LNCaP clone FGC (cell line): ENCODE results near the gene EMSY.
A peak's percentile ranks its signal among the peaks of the same experiment; 100 is the strongest.
"Not testable (repeated sequence)": the region's sequence is repeated elsewhere in the genome, so short reads cannot be mapped to it uniquely, and the experiment has no call there.

Source experiments
- DNase-seq: peaks from one replicate; pipeline ENCODE4 v3.0.0-alpha.2; 2011; ENCODE audit warnings: low read depth
- H3K4me3 ChIP-seq: 2 replicates; pipeline ENCODE4 v1.5.1; 2011; ENCODE audit warnings: mild to moderate bottlenecking, low read depth, low read length, control low read depth
- TF ChIP-seq, protein P1 (sequence below): IDR thresholded peaks from 2 replicates; pipeline ENCODE4 v1.5.1; 2012; ENCODE audit warnings: mild to moderate bottlenecking; ENCODE audit not compliant: control insufficient read depth, insufficient read depth; ENCODE audit errors: extremely low read depth

The EMSY gene

GRCh38 chr11:76592961-76593360 lies 148.1 kb downstream of the EMSY start:
- TF ChIP-seq, protein P1, sequence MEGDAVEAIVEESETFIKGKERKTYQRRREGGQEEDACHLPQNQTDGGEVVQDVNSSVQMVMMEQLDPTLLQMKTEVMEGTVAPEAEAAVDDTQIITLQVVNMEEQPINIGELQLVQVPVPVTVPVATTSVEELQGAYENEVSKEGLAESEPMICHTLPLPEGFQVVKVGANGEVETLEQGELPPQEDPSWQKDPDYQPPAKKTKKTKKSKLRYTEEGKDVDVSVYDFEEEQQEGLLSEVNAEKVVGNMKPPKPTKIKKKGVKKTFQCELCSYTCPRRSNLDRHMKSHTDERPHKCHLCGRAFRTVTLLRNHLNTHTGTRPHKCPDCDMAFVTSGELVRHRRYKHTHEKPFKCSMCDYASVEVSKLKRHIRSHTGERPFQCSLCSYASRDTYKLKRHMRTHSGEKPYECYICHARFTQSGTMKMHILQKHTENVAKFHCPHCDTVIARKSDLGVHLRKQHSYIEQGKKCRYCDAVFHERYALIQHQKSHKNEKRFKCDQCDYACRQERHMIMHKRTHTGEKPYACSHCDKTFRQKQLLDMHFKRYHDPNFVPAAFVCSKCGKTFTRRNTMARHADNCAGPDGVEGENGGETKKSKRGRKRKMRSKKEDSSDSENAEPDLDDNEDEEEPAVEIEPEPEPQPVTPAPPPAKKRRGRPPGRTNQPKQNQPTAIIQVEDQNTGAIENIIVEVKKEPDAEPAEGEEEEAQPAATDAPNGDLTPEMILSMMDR = no peak
- H3K4me3 ChIP-seq = no peak overlapping the region
- no peak for DNase-seq

DNA sequence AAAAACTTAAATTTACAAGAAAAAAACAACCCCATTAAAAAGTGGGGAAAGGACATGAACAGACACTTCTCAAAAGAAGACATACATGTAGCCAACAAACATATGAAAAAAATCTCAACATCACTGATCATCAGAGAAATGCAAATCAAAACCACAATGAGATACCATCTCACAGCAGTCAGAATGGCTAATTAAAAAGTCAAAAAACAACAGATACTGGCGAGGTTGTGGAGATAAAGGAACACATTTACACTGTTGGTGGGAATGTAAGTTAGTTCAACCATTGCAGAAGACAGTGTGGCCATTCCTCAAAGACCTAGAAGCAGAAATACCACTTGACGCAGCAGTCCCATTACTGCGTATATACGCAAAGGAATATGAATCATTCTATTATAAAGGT lies 150.3 kb downstream of the EMSY start:
- not testable (repeated sequence) for DNase-seq, H3K4me3 ChIP-seq

DNA sequence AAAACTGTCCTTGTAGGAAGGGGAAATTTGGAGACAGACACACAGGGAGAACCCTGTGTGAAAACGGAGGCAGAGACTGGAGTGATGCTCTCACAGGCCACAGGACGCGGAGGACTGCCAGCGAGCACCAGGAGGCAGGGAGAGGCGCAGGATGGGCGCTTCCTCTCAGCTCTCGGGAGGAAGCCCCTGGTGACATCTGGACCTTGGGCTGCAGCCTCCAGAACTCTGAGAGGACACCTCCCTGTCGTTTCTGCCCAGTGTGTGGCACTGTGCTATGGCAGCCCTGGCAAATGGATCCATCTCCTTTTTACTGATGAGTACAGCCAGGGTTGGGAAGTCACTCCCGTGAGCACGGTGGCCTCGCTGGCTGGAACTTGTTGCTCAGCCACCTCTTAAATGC lies 151.8 kb downstream of the EMSY start:
- TF ChIP-seq, protein P1 = no peak

GRCh38 chr11:76597533-76598425 lies 153.0 kb downstream of the EMSY start:
- no peak overlapping the region for H3K4me3 ChIP-seq
- DNase-seq = no peak
- TF ChIP-seq, protein P1 = no peak

More for the DNA sequence above, 151.8 kb downstream of the EMSY start:
- H3K4me3 ChIP-seq = no peak overlapping the region
- no peak for DNase-seq

- DNase-seq = no peak
- TF ChIP-seq, protein P1 = peak; percentile 26
These were observed 153.6 kb downstream of the EMSY start for GRCh38 chr11:76598426-76598839.

DNA sequence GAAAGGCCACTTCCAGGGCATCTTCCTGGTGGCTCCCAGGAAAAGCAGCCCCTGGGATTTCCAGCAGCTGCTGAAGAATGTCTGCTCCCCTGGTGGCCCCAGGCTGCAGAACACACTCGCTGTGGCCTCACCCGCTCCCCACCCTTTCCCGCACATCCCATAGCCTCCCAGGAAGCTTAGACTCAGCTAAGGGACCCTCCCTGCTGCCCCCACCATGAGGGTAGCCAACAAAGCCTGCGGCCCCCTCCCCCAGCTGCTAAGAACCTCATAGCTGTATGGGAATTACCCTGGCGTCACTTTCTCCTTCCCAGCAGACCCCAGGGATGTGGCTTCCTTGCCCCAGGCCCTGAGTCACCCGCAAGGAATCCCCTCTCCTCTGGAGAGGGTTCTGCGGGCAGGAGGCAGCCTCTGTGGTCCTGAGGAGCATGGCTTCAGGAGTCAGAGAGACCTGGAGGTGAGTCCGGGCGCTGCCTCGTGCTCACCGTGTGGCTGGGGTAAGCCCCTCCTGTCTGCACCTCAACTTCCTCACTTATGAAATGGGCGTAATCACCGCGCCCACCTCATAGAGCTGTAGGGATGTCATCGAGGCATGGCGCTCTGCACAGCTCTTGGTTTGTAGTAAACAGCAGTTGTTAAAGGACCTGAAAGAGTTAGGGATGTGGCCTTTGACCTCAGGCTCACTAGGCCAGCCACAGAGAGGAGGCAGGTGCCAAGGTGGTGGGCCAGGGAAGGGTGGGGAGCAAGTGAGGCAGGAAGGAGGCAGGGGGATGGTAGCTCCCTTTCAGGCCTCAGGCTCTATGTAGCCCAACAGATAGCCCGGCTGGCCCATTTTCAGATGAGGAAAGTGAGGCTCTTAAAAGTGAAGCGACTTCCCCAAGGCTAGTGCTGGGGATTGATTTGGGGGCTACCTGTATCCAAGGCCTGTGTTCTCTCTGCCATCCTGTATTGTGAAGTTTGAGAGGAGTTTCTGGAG lies 154.5 kb downstream of the EMSY start:
- DNase-seq = no peak
- TF ChIP-seq, protein P1 = no peak
- H3K4me3 ChIP-seq = no peak overlapping the region

More at GRCh38 chr11:76598426-76598839, 153.6 kb downstream of the EMSY start:
- no peak overlapping the region for H3K4me3 ChIP-seq

DNA sequence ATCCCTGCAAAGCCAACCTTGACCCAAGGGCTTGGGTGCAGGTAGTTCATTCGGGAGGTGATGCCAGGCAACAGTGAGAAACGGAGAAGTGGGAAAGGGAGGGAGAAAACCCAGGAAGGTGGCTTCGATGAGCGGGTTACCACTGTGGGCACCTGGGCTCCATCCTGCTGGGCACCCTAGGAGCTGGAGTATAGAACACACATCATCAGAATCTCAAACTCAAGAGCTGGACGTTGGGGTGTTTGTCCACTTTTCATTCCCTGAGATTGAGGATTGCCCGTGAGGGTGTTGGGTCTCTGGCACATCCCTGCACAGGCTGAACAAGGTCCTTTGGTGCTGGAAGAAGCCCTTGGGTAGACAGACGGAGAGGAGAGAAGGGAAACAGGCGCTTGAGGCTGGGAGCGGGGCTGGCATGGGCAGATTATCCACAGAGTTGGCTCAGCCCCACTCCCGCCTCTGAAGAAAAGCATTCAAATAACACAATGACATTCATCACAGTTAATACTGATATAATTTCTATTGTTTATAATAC lies 155.4 kb downstream of the EMSY start:
- no peak for DNase-seq
- H3K4me3 ChIP-seq = no peak overlapping the region
- TF ChIP-seq, protein P1 = no peak
